OCI-LY7 (cell line): ENCODE results near the gene TNIK.

Source experiments
- EZH2phosphoT487 ChIP-seq: fragments of 200-600 bp; sonication (generic); IDR thresholded peaks from 2 replicates; pipeline ENCODE4 v1.6.1; 2018; ENCODE audit warnings: low read depth, borderline replicate concordance, mild to moderate bottlenecking, mixed run types, antibody characterized with exemption, low read length, moderate library complexity, mixed read lengths
- TF ChIP-seq, protein P1 (sequence below): fragments of 200-600 bp; sonication (generic); conservative IDR thresholded peaks from 2 replicates; pipeline ENCODE4 v1.5.1; 2014; ENCODE audit warnings: mild to moderate bottlenecking, antibody characterized with exemption, low read length, moderate library complexity, mixed read lengths

DNA sequence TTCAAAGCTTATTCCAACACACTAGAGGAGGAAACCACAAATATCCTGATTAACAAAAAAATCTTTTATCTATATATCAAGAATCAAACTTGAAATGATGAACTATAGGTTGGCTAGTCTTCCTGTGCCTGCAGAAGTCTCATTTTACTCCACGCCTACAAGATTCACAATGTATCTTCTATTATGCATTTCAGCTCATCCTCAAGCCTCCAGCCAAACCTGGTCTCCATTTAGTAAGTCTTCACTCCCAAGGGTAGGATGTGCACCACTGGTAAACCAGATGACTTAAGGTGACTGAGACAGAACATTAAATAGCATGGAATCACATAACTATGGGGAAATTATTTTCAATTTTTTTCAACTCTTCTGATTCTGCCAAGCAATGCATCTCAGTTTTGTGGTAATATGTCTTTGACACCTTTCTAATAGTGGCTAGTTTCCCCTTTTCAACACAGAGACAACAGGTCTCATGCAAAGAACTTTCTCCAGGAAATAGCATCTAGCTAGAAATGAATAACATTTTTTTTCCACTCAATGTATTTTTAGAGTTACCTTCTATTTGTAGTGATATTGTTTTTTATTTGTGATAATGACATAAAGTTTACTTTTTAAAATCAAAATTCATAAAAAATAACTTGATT is 166.9 kb downstream of the TNIK start:
- TF ChIP-seq, protein P1, sequence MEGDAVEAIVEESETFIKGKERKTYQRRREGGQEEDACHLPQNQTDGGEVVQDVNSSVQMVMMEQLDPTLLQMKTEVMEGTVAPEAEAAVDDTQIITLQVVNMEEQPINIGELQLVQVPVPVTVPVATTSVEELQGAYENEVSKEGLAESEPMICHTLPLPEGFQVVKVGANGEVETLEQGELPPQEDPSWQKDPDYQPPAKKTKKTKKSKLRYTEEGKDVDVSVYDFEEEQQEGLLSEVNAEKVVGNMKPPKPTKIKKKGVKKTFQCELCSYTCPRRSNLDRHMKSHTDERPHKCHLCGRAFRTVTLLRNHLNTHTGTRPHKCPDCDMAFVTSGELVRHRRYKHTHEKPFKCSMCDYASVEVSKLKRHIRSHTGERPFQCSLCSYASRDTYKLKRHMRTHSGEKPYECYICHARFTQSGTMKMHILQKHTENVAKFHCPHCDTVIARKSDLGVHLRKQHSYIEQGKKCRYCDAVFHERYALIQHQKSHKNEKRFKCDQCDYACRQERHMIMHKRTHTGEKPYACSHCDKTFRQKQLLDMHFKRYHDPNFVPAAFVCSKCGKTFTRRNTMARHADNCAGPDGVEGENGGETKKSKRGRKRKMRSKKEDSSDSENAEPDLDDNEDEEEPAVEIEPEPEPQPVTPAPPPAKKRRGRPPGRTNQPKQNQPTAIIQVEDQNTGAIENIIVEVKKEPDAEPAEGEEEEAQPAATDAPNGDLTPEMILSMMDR = no peak
- no peak for TF ChIP-seq EZH2phosphoT487
